Activated naive CD4-positive, alpha-beta T cell treated with anti-CD3 and anti-CD28 coated beads, Interleukin-2, amount 10 ng/mL, durations not matched to agents 7 days and 5 days (primary cell): ENCODE data around the gene PRKCB.
"Not testable (repeated sequence)": the region's sequence is repeated elsewhere in the genome, so short reads cannot be mapped to it uniquely, and the experiment has no call there.

ENCODE experiments used
- CTCF ChIA-PET: fragments of 350-600 bp; sonication (Branson Sonifier 250); formaldehyde crosslinking; loops from one replicate; lab custom pipeline; 2021; ENCODE audit warnings: antibody characterized with exemption; lab: Charles Lee
- DNase-seq: peaks from one replicate; pipeline ENCODE4 v3.0.0-alpha.2; 2020
- H3K27ac Mint-ChIP-seq: one replicate; pipeline ENCODE4 v1.8.0; 2021; ENCODE audit warnings: mild to moderate bottlenecking, moderate library complexity, mixed read lengths
- H3K27me3 Mint-ChIP-seq: one replicate; pipeline ENCODE4 v1.8.0; 2021; ENCODE audit warnings: mild to moderate bottlenecking, mixed read lengths
- H3K36me3 Mint-ChIP-seq: one replicate; pipeline ENCODE4 v1.8.0; 2021; ENCODE audit warnings: mixed read lengths
- H3K4me1 Mint-ChIP-seq: one replicate; pipeline ENCODE4 v1.8.0; 2021; ENCODE audit warnings: mixed read lengths
- H3K4me3 Mint-ChIP-seq: one replicate; pipeline ENCODE4 v1.8.0; 2021; ENCODE audit warnings: mild to moderate bottlenecking, moderate library complexity, mixed read lengths
- H3K9me3 Mint-ChIP-seq: one replicate; pipeline ENCODE4 v1.8.0; 2021; ENCODE audit warnings: mixed read lengths

PRKCB gene

GRCh38 chr16:24074574-24074973 is 238.8 kb downstream of the PRKCB start:
- CTCF ChIA-PET = interaction anchor here (0.7 to 2.4 kb wide), 2 partner anchors 133 to 178 kb away, joined by 3 to 5 read pairs; no protein-coding TSS in a partner anchor
- H3K27me3 Mint-ChIP-seq = no peaks in the 10 kb centered on the region

DNA sequence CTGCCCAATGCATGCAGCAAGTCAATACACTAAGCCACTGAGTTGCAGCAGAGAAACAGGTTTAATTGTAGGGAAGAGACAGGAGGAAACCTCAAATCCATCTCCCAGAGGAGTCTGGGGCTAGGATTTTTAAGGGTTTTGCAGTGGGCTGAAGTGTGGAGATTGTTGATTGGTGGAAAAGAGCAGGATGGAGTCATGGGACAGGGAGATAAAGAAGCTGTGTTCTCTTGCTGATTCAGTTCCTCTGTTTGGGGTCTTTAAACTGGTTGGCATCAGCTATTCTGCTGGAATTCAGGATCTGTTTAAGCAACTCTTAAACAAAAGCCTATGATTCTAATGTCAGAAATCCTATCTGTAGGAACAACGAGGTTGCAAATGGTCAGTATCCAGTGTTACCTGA is 239.5 kb downstream of the PRKCB start:
- Mint-ChIP-seq H3K27ac (no peak overlapping the region), H3K4me1 (peaks cover 11% of the 10 kb centered on the region), H3K36me3 (peaks cover 2% of the 10 kb centered on the region), H3K4me3 (no peak overlapping the region), H3K27me3 (no peaks in the 10 kb centered on the region), H3K9me3 (no peaks in the 10 kb centered on the region)
- DNase-seq = no peak
- CTCF ChIA-PET = no interaction called here

More at GRCh38 chr16:24074574-24074973, 238.8 kb downstream of the PRKCB start:
- Mint-ChIP-seq H3K4me3 (no peak overlapping the region), H3K9me3 (no peaks in the 10 kb centered on the region), H3K27ac (no peak overlapping the region), H3K4me1 (peaks cover 13% of the 10 kb centered on the region), H3K36me3 (peaks cover 2% of the 10 kb centered on the region)
- no peak for DNase-seq

DNA sequence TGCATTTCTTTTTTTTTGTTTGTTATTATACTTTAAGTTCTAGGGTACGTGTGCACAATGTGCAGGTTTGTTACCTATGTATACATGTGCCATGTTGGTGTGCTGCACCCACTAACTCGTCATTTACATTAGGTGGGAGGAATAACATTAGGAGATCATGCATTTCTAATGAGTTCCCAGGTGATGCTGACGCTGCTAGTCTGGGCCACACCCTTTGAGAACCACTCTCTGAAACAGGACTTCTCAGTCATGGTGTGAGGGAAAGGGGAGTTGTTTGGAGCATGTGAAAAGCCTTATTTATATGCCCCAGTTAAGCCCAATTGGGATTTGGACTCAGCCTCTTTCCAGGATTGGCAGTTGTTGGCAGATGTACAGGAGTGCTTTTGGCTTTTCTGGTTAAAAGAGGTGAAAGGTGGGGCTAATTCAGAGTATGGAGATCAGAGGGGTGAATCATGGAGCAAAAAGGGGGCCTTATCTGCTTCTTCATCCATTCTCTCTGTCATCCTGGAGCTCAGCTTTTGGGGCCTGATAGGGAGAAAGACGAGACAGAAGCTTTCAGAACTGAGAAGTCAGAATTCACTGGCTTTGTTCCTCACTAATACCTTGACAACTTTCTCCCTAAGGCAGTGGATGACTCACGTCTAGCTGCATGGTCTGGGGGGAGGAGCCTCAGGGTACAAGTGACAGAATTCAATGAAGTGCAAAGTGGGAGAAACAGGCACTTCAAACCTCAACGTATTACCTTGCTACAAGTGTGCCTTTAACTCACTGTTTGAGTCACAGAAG is 240.3 kb downstream of the PRKCB start:
- no peak for DNase-seq
- Mint-ChIP-seq H3K36me3 (peaks cover 2% of the 10 kb centered on the region), H3K27ac (no peak overlapping the region), H3K27me3 (no peaks in the 10 kb centered on the region), H3K4me1 (peaks cover 11% of the 10 kb centered on the region), H3K9me3 (no peaks in the 10 kb centered on the region), H3K4me3 (no peak overlapping the region)
- CTCF ChIA-PET = interaction anchor here (1.1 kb wide), 1 partner anchor 54 kb away, joined by 4 read pairs; no protein-coding TSS in a partner anchor

GRCh38 chr16:24077292-24077691 is 241.5 kb downstream of the PRKCB start:
- Mint-ChIP-seq H3K36me3 (peaks cover 2% of the 10 kb centered on the region), H3K9me3 (no peaks in the 10 kb centered on the region), H3K27ac (no peak overlapping the region), H3K27me3 (no peaks in the 10 kb centered on the region), H3K4me1 (peaks cover 9% of the 10 kb centered on the region), H3K4me3 (no peak overlapping the region)
- CTCF ChIA-PET = no interaction called here
- DNase-seq = no peak

GRCh38 chr16:24077966-24078365 is 242.2 kb downstream of the PRKCB start:
- Mint-ChIP-seq H3K9me3 (no peaks in the 10 kb centered on the region), H3K4me1 (peaks cover 3% of the 10 kb centered on the region), H3K27me3 (no peaks in the 10 kb centered on the region), H3K36me3 (peaks cover 2% of the 10 kb centered on the region), H3K4me3 (no peak overlapping the region), H3K27ac (no peak overlapping the region)
- DNase-seq = no peak
- CTCF ChIA-PET = no interaction called here

DNA sequence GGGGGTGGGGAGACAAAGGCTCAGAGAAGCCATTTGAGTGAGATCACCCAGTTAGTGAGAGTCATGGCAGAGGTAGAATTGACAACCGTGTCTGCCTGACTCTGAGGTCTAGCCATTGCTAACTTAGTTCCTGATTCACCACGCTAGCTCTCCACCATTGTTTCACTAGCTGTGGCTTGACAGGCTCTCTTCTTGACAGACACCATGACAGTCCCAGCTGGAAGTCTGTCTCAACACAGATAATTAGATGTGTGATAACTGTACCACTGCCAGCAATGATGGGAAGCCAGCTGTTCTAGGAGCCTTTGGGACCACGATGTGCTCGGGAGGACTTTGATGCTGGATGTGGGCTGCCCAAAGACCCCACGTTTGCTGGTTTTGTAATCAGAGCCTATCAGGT is 249.9 kb downstream of the PRKCB start:
- H3K4me3 Mint-ChIP-seq = no peak overlapping the region
- H3K9me3 Mint-ChIP-seq = peaks cover 16% of the 10 kb centered on the region
- no peaks in the 10 kb centered on the region for H3K4me1 Mint-ChIP-seq
- H3K27ac Mint-ChIP-seq = no peak overlapping the region
- CTCF ChIA-PET = no interaction called here
- H3K27me3 Mint-ChIP-seq = no peaks in the 10 kb centered on the region
- DNase-seq = no peak
- H3K36me3 Mint-ChIP-seq = peaks cover 18% of the 10 kb centered on the region

- peaks cover 32% of the 10 kb centered on the region for H3K9me3 Mint-ChIP-seq
- H3K4me3 Mint-ChIP-seq = no peak overlapping the region
- peaks cover 37% of the 10 kb centered on the region for H3K36me3 Mint-ChIP-seq
- no peaks in the 10 kb centered on the region for H3K27me3 Mint-ChIP-seq
- no peak for DNase-seq
- H3K4me1 Mint-ChIP-seq = peaks cover 10% of the 10 kb centered on the region
- CTCF ChIA-PET = no interaction called here
- H3K27ac Mint-ChIP-seq = no peak overlapping the region
Observed at GRCh38 chr16:24087891-24088410, 252.2 kb downstream of the PRKCB start.

DNA sequence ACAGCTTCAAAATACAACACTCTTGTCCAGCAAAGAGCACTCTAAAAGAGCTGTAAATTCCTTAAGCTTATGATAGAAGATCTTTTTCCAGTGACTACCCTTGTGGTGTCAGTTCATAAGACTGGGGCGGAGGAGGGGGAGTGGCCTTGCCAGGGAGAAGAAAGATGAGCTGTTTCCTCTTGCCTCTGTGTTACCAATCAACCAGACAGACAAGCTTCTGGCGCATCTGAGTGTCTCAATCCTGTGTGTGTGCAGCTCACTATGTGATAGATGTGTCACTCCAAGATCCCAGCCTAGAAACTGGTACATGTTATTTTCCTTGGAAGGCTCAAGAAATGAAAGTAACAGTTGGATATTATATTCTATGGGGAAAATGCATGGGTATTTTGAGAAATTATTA is 253.0 kb downstream of the PRKCB start:
- Mint-ChIP-seq H3K27me3 (no peaks in the 10 kb centered on the region), H3K36me3 (peaks cover 42% of the 10 kb centered on the region), H3K9me3 (peaks cover 32% of the 10 kb centered on the region), H3K4me3 (no peak overlapping the region), H3K4me1 (peaks cover 13% of the 10 kb centered on the region), H3K27ac (no peak overlapping the region)
- CTCF ChIA-PET = no interaction called here
- no peak for DNase-seq

DNA sequence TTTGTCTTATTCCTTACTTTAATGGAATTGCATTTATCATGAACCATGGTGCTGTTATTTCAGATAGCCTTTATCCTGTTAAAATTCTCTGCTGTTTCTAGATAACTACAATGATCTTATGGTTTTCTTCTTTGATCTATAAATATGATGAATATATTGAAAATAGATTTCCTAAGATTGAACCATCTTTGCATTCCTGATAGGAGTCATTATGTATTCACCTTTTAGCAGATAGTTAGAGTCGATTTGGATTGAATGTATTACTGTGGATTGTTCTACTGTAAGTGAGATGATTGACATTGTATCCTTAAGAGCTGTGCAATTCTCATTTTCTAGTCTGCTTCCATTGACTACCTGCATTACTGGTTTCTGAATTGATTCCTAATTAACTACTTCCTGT is 255.3 kb downstream of the PRKCB start:
- no peak for DNase-seq
- CTCF ChIA-PET = interaction anchor here (0.6 kb wide), 1 partner anchor 54 kb away, joined by 3 read pairs; no protein-coding TSS in a partner anchor
- peaks cover 13% of the 10 kb centered on the region for H3K4me1 Mint-ChIP-seq
- H3K4me3 Mint-ChIP-seq = no peak overlapping the region
- H3K27me3 Mint-ChIP-seq = no peaks in the 10 kb centered on the region
- peaks cover 32% of the 10 kb centered on the region for H3K9me3 Mint-ChIP-seq
- no peak overlapping the region for H3K27ac Mint-ChIP-seq
- peaks cover 60% of the 10 kb centered on the region for H3K36me3 Mint-ChIP-seq

DNA sequence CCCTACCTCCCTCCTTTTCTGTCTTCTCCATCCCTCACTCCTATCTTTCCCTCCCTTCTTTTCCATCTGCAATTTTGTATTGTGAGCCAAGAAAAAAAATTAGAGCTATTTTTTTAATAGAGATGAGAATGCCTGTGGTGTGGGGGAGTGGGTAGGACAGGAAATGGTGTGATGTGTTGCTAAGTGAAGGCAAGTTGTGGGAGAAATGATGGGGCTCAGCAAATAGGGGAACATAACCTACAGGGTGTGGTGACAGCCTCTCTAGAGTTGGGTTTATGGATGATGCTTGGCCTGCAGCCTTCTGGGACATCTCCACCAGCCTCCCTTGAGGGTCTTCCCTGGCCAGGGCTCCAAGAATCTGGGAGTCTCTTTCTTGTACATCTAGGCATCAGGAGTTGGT is 257.3 kb downstream of the PRKCB start:
- DNase-seq = no peak
- CTCF ChIA-PET = no interaction called here
- H3K27me3 Mint-ChIP-seq = no peaks in the 10 kb centered on the region
- H3K36me3 Mint-ChIP-seq = peaks cover 71% of the 10 kb centered on the region
- peaks cover 32% of the 10 kb centered on the region for H3K9me3 Mint-ChIP-seq
- no peak overlapping the region for H3K27ac Mint-ChIP-seq
- no peak overlapping the region for H3K4me3 Mint-ChIP-seq
- peaks cover 13% of the 10 kb centered on the region for H3K4me1 Mint-ChIP-seq

- Mint-ChIP-seq H3K4me3 (no peak overlapping the region), H3K4me1 (peaks cover 13% of the 10 kb centered on the region), H3K9me3 (peaks cover 25% of the 10 kb centered on the region), H3K36me3 (peaks cover 68% of the 10 kb centered on the region), H3K27ac (no peak overlapping the region), H3K27me3 (no peaks in the 10 kb centered on the region)
- DNase-seq = no peak
- CTCF ChIA-PET = no interaction called here
Observed at GRCh38 chr16:24094660-24095059, 258.9 kb downstream of the PRKCB start.

DNA sequence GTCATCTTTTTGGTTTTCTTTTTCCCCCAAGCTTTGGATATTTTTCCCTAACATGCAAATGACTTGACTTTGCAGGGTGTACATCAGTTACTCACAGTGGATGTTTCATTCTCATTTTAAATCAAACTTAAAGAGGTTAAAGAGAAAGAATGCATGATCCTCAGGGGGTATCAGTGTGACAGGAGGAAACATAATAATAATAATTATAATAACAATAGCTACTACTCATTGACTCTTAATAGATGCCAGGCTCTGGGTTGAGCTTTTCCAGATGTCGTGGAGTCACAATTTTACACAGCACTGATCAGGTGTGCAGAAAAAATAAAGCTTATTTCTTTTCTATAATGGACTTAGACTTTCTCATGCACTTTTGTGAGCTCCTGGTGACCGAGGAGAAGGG is 263.1 kb downstream of the PRKCB start:
- Mint-ChIP-seq H3K4me1 (no peaks in the 10 kb centered on the region), H3K4me3 (no peak overlapping the region), H3K27ac (no peak overlapping the region), H3K27me3 (no peaks in the 10 kb centered on the region), H3K9me3 (no peaks in the 10 kb centered on the region), H3K36me3 (peaks cover 43% of the 10 kb centered on the region)
- DNase-seq = no peak
- CTCF ChIA-PET = no interaction called here

DNA sequence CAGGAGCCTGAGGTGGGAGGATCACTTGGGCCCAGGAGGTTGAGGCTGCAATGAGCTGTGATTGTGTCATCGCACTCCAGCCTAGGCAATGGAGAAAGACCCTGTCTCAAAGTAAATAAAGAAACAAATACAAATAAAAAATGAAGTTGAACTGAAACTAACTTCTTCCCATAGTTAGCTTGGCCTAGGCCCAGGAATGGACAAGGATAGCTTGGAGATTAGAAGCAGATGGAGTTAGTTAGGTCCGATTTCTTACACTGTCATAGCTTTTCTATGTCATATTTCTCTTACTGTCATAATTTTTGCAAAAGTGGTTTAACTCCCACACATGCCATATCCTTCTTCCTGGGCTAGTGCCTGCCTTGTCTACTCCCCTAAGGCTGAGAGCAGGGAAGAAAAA is 265.6 kb downstream of the PRKCB start:
- no peaks in the 10 kb centered on the region for H3K27me3 Mint-ChIP-seq
- H3K27ac Mint-ChIP-seq = no peak overlapping the region
- H3K4me3 Mint-ChIP-seq = no peak overlapping the region
- no peaks in the 10 kb centered on the region for H3K4me1 Mint-ChIP-seq
- peaks cover 31% of the 10 kb centered on the region for H3K36me3 Mint-ChIP-seq
- H3K9me3 Mint-ChIP-seq = peaks cover 4% of the 10 kb centered on the region
- CTCF ChIA-PET = interaction anchor here (1.4 kb wide), 1 partner anchor 151 kb away, joined by 3 read pairs; no protein-coding TSS in a partner anchor
- no peak for DNase-seq

- Mint-ChIP-seq H3K4me3 (no peak overlapping the region), H3K4me1 (no peaks in the 10 kb centered on the region), H3K27me3 (no peaks in the 10 kb centered on the region), H3K27ac (no peak overlapping the region), H3K9me3 (peaks cover 4% of the 10 kb centered on the region), H3K36me3 (peaks cover 29% of the 10 kb centered on the region)
- CTCF ChIA-PET = interaction anchor here (1.4 kb wide), 1 partner anchor 151 kb away, joined by 3 read pairs; no protein-coding TSS in a partner anchor
- DNase-seq = no peak
Observed at GRCh38 chr16:24102209-24102660, 266.5 kb downstream of the PRKCB start.

DNA sequence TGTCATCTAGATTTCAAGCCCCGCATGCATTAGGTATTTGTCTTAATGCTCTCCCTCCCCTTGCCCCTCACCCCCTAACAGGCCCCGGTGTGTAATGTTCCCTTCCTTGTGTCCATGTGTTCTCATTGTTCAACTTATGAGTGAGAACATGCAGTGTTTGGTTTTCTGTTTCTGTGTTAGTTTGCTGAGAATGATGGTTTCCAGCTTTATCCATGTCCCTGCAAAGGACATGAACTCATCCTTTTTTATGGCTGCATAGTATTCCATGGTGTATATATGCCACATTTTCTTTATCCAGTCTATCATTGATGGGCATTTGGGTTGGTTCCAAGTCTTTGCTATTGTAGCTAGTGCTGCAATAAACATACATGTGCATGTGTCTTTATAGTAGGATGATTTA is 269.7 kb downstream of the PRKCB start:
- H3K27me3 Mint-ChIP-seq, CTCF ChIA-PET, H3K27ac Mint-ChIP-seq, H3K9me3 Mint-ChIP-seq, DNase-seq, H3K4me1 Mint-ChIP-seq, H3K4me3 Mint-ChIP-seq: not testable (repeated sequence)
- peaks cover 15% of the 10 kb centered on the region for H3K36me3 Mint-ChIP-seq
